RWPE1 (cell line): ENCODE data around the gene CROT.

Experiments
- CTCF ChIA-PET: fragments of 350-600 bp; sonication (Branson Sonifier 250); formaldehyde crosslinking; extraction: SDS; loops from one replicate; lab custom pipeline; 2021; lab: Yijun Ruan, JAX
- POLR2A ChIA-PET: fragments of 400-600 bp; formaldehyde crosslinking; extraction: SDS; loops from one replicate; lab custom pipeline; 2020; ENCODE audit warnings: antibody characterized with exemption; ENCODE audit not compliant: low non-redundant PET; lab: Yijun Ruan, JAX
- DNase-seq: peaks from one replicate; pipeline ENCODE4 v3.0.0; 2012; ENCODE audit warnings: low spot score
- H3K27ac ChIP-seq: fragments of 450-650 bp; 2 replicates; pipeline ENCODE4 v1.5.1; 2017
- CTCF ChIP-seq: fragments of 450-650 bp; conservative IDR thresholded peaks from 2 replicates; pipeline ENCODE4 v1.5.1; 2017; ENCODE audit warnings: low read depth, mild to moderate bottlenecking

CROT gene

DNA sequence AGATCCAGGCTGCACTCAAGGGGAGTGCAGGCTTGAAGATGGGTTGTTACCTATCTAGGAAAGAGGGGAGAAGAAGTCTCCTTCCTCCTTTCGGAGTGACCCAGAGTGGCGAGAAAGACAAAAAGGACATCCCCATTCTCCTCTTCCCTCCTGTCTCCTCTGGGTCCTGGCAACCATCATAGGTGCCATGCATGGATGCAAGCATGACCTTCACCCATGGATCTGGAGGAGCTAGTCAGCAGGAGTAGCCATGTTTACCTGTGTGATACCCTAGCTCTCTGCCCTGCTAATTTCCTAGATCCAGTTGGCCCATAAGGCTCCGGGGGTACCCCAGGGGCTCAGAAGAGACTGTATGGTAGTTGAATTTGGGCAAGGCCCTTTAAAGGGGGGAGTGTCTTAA is 17.2 kb upstream of the CROT start:
- CTCF ChIA-PET, result interaction anchor here (0.5 kb wide), 1 partner anchor 1754 kb away, joined by 3 read pairs; no protein-coding TSS in a partner anchor
- no peak for DNase-seq
- TF ChIP-seq CTCF, result no peak
- no peak overlapping the region for H3K27ac ChIP-seq
- POLR2A ChIA-PET, result no interaction called here

GRCh38 chr7:87330316-87330715 is 15.1 kb upstream of the CROT start:
- CTCF ChIA-PET, result no interaction called here
- no peak overlapping the region for H3K27ac ChIP-seq
- POLR2A ChIA-PET, result no interaction called here
- no peak for TF ChIP-seq CTCF
- DNase-seq, result no peak

DNA sequence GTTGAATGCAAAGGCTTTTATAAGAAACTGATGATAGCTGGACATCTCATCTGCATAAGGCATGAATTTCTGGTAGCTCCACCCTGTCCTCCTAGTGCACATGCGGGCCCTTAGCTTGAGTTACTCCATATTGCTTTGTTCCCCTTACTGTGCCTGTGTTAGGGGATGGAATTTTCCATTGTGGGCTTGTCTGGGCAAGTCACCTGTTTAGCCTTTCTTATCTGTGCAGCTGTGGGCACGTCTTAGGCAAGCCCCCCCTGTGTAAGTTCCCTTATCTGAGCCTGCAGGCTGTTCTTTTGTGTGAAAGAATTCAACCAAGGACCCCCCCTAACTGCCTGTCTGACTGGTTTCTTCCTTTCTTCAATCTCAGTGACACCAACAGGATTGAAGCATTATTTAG is 14.5 kb upstream of the CROT start:
- DNase-seq, result no peak
- POLR2A ChIA-PET, result no interaction called here
- CTCF ChIA-PET, result no interaction called here
- TF ChIP-seq CTCF, result no peak
- no peak overlapping the region for H3K27ac ChIP-seq

- DNase-seq, result no peak
- no peak overlapping the region for H3K27ac ChIP-seq
- ChIA-PET POLR2A (no interaction called here), CTCF (interaction anchor here (0.6 kb wide), 2 partner anchors 72 to 1902 kb away, joined by 4 read pairs; no protein-coding TSS in a partner anchor)
- TF ChIP-seq CTCF, result no peak
These were observed 13.7 kb upstream of the CROT start for GRCh38 chr7:87331687-87332252.

- ChIA-PET POLR2A (no interaction called here), CTCF (interaction anchor here (0.6 kb wide), 1 partner anchor 72 kb away, joined by 4 read pairs; no protein-coding TSS in a partner anchor)
These were observed 13.1 kb upstream of the CROT start for GRCh38 chr7:87332321-87332720.

DNA sequence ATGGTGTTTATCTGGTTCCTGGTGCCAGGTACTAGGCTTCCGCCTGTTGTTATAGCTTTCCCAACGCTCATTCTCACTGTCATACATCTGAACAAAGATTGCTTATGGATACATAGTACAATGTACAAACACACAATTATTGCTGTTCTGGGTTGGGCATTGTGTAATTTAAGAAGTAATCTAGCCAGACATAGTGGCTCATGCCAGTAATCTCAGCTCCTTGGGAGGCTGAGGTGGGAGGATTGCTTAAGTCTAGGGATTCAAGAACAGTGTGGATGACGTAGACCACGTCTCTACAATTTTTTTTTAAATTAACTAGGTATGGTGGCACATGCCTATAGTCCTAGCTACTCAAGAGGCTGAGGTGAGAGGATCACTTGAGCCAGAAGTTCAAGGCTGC is 9.3 kb upstream of the CROT start:
- ChIA-PET CTCF (no interaction called here), POLR2A (no interaction called here)
- TF ChIP-seq CTCF, result no peak
- no peak for DNase-seq
- H3K27ac ChIP-seq, result no peak overlapping the region

More at GRCh38 chr7:87332321-87332720, 13.1 kb upstream of the CROT start:
- TF ChIP-seq CTCF, result no peak
- no peak for DNase-seq
- no peak overlapping the region for H3K27ac ChIP-seq
